Measurements from ENCODE around the gene TFB1M. TPM values are rescaled to one million over a fixed set of nuclear protein-coding genes. Genes with fewer than 3 reads are reported as not detected.
"Not testable (repeated sequence)": the region's sequence is repeated elsewhere in the genome, so short reads cannot be mapped to it uniquely, and the experiment has no call there.

TFB1M gene
- total and polyA plus RNA-seq, 2 experiments from 2014 or later: 10.3 to 11.2 TPM

DNA sequence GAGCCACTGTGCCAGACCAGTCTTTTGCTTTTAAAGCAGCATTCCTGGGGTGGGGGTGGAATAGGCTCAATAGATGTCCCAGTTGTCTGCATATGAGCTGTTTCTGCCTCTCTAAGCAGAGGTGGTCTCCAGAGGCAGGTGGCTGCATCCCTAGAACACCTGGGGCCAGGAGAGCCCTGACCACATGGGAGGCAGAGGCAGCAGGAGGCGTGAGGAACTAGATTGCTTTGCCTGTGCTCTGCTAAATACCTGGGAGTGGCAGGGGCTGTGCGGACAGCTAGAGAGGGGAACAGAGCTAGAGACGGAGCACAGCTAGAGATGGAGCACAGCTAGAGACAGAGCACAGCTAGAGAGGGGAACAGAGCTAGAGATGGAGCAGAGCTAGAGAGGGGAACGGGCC lies 79.6 kb downstream of the TFB1M start:
- Histone ChIP-seq H3K79me2 (no peaks in the 10 kb centered on the region), H3K9me2 (replicated peaks; ENCODE audit: insufficient read depth) (no peaks in the 10 kb centered on the region), H3K4me2 (no peak overlapping the region), H3K27me3 (no peaks in the 10 kb centered on the region), H2AFZ (no peak overlapping the region), H3K9me3 (ENCODE audit: low read depth) (no peaks in the 10 kb centered on the region), H3K4me1 (ENCODE audit: insufficient read depth) (no peaks in the 10 kb centered on the region), H3K4me3 (no peak overlapping the region), H3K36me3 (replicated peaks; ENCODE audit: insufficient read depth, low read depth) (no peaks in the 10 kb centered on the region), H4K20me1 (ENCODE audit: insufficient read depth, poor library complexity, severe bottlenecking) (no peaks in the 10 kb centered on the region), H3K27ac (no peak overlapping the region)
- TF ChIP-seq EZH2 (IDR thresholded peaks at IDR 0.05; ENCODE audit: borderline replicate concordance) (no peak), EZH2phosphoT487 (IDR thresholded peaks at IDR 0.05; ENCODE audit: low read depth, severe bottlenecking, unreplicated experiment) (no peak)
- TF ChIP-seq, protein P1, sequence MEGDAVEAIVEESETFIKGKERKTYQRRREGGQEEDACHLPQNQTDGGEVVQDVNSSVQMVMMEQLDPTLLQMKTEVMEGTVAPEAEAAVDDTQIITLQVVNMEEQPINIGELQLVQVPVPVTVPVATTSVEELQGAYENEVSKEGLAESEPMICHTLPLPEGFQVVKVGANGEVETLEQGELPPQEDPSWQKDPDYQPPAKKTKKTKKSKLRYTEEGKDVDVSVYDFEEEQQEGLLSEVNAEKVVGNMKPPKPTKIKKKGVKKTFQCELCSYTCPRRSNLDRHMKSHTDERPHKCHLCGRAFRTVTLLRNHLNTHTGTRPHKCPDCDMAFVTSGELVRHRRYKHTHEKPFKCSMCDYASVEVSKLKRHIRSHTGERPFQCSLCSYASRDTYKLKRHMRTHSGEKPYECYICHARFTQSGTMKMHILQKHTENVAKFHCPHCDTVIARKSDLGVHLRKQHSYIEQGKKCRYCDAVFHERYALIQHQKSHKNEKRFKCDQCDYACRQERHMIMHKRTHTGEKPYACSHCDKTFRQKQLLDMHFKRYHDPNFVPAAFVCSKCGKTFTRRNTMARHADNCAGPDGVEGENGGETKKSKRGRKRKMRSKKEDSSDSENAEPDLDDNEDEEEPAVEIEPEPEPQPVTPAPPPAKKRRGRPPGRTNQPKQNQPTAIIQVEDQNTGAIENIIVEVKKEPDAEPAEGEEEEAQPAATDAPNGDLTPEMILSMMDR (IDR thresholded peaks at IDR 0.05; ENCODE audit: poor library complexity): no peak
- DNase-seq (ENCODE audit: low spot score): no peak
- WGBS (ENCODE audit: low lambda C conversion rate, missing lambda C conversion rate): 91% methylated on average over 4 of the region's 4 CpGs

DNA sequence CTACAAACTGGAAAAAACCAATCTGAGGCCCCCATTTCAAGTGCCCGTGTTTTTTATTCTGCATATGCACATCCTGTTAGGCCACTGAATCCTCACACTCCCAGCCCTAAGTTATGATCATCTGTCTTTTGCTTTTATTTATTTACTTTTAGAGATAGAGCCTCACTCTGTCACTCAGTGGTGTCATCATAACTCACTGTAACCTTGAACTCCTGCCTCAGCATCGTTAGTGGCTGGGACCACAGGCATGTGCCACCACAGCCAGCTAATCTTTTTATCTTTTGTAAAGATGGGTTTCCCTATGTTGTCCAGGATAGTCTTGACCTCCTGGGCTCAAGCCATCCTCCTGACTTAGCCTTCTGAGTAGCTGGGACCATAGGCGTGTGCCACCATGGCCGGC lies 80.1 kb downstream of the TFB1M start:
- no peak for DNase-seq (ENCODE audit: low spot score)
- H3K4me3 ChIP-seq: no peak overlapping the region
- no peaks in the 10 kb centered on the region for H4K20me1 ChIP-seq (ENCODE audit: insufficient read depth, poor library complexity, severe bottlenecking)
- no peaks in the 10 kb centered on the region for H3K27me3 ChIP-seq
- H3K27ac ChIP-seq: no peak overlapping the region
- H2AFZ ChIP-seq: no peak overlapping the region
- H3K4me1 ChIP-seq (ENCODE audit: insufficient read depth): no peaks in the 10 kb centered on the region
- no peaks in the 10 kb centered on the region for H3K36me3 ChIP-seq (replicated peaks; ENCODE audit: insufficient read depth, low read depth)
- H3K9me3 ChIP-seq (ENCODE audit: low read depth): no peaks in the 10 kb centered on the region
- TF ChIP-seq, protein P1 (IDR thresholded peaks at IDR 0.05; ENCODE audit: poor library complexity): no peak
- TF ChIP-seq EZH2phosphoT487 (IDR thresholded peaks at IDR 0.05; ENCODE audit: low read depth, severe bottlenecking, unreplicated experiment): no peak
- no peaks in the 10 kb centered on the region for H3K9me2 ChIP-seq (replicated peaks; ENCODE audit: insufficient read depth)
- H3K79me2 ChIP-seq: no peaks in the 10 kb centered on the region
- H3K4me2 ChIP-seq: no peak overlapping the region
- 76% methylated on average over 4 of the region's 4 CpGs for WGBS (ENCODE audit: low lambda C conversion rate, missing lambda C conversion rate)

DNA sequence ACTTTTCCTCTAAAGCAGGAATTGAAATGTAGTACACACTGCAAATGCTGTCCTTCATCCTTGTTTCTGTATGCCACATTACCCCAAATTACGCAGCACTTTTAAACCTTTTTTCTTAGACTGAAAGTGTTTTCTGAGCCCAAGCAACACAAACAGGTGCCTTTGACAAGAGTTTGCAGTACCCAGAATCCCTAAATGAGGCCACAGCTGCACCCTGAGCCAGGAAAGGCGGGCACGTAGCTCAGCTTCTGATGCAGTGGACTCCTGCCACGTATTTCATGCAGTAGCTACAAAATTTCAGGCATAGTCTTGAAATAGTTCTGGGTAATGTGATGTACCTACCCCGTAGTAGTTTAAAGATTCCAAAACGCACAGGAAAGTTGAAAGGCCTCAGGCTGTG lies 81.4 kb downstream of the TFB1M start:
- H3K4me2 ChIP-seq: no peak overlapping the region
- no peaks in the 10 kb centered on the region for H3K27me3 ChIP-seq
- no peaks in the 10 kb centered on the region for H3K36me3 ChIP-seq (replicated peaks; ENCODE audit: insufficient read depth, low read depth)
- H2AFZ ChIP-seq: no peak overlapping the region
- no peak for DNase-seq (ENCODE audit: low spot score)
- no peaks in the 10 kb centered on the region for H3K9me2 ChIP-seq (replicated peaks; ENCODE audit: insufficient read depth)
- no peak for TF ChIP-seq EZH2phosphoT487 (IDR thresholded peaks at IDR 0.05; ENCODE audit: low read depth, severe bottlenecking, unreplicated experiment)
- TF ChIP-seq, protein P1 (IDR thresholded peaks at IDR 0.05; ENCODE audit: poor library complexity): no peak
- TF ChIP-seq EZH2 (IDR thresholded peaks at IDR 0.05; ENCODE audit: borderline replicate concordance): no peak
- no peaks in the 10 kb centered on the region for H4K20me1 ChIP-seq (ENCODE audit: insufficient read depth, poor library complexity, severe bottlenecking)
- WGBS (ENCODE audit: low lambda C conversion rate, missing lambda C conversion rate): 94% methylated on average over 6 of the region's 6 CpGs
- H3K4me1 ChIP-seq (ENCODE audit: insufficient read depth): no peaks in the 10 kb centered on the region
- no peaks in the 10 kb centered on the region for H3K9me3 ChIP-seq (ENCODE audit: low read depth)
- no peaks in the 10 kb centered on the region for H3K79me2 ChIP-seq
- no peak overlapping the region for H3K4me3 ChIP-seq
- no peak overlapping the region for H3K27ac ChIP-seq

DNA sequence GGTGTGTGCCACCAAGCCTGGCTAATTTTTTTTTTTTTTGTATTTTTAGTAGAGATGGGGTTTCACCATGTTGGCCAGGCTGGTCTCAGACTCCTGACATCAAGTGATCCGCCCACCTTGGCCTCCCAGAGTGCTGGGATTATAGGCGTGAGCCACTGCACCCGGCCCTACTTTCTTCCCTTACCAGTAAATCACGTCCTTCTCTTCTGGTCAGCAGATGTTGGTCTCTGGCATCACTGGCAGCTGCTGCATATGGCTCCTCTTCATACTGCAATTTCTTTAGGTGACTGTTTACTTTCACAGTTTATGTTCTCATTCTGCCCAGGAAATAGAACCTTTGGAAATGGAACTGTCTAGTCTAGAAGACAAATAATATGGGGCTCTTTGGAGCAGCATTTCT lies 83.3 kb downstream of the TFB1M start:
- H3K36me3 ChIP-seq (replicated peaks; ENCODE audit: insufficient read depth, low read depth); H4K20me1 ChIP-seq (ENCODE audit: insufficient read depth, poor library complexity, severe bottlenecking); H3K9me3 ChIP-seq (ENCODE audit: low read depth); H3K79me2 ChIP-seq; H3K9me2 ChIP-seq (replicated peaks; ENCODE audit: insufficient read depth); H3K27me3 ChIP-seq; H3K4me3 ChIP-seq; H3K4me1 ChIP-seq (ENCODE audit: insufficient read depth); H3K27ac ChIP-seq; DNase-seq (ENCODE audit: low spot score); H2AFZ ChIP-seq; H3K4me2 ChIP-seq: not testable (repeated sequence)
- WGBS (ENCODE audit: low lambda C conversion rate, missing lambda C conversion rate): 85% methylated on average over 4 of the region's 4 CpGs

Measured in hepatocyte (in vitro differentiated cells).